ENCODE results near the gene DNAJB12.
"Not testable (repeated sequence)": the region's sequence is repeated elsewhere in the genome, so short reads cannot be mapped to it uniquely, and the experiment has no call there.

DNAJB12 gene

DNA sequence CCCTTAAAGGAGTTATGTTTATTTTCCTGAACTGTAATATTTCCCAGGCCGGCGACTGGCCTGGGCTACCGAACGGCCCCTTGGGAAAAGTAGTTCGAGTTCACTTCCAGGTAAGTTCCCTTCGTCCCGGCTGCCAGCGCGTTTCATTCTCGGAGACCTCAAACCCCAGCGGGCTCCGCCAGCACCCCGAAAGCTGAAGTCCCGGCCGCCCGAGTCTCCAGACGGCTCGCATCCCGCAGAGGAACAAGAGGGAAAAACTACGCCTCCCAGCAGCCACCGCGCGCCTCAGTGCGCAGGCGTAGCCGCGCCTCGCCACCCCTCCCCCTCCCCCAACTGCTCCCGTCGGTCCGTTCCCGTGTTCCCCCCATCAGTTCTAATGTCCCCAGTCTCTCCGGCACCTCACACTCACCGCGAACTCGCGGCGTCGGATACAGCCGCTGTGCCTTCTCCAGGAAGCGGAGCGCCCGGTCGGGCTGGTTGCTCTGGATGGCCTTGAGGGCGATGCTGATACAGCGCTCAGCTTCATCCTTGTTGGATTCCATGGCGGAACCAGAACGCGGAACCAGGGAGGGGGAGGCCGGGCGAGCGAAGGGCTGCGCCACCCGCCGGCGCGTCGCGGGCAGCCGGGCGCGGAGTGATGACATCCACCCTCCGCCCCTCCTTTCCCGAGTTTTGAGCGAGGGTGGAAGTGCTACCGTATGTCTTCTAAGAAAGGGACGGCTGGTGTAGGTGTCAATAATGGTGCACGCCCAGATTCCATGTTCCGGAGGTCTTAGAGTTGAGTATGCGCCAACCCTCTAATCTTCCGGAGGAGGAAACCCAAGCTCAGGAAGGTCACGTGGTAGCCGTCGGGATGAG lies at the start of gene DNAJB12:
Gene DNAJB12, minus strand, starts transcription at position 564 of the 858 bp plus-strand sequence. Its CDS starts 22 bp downstream, at position 542.
- DNase-seq = peak; percentile 91

DNA sequence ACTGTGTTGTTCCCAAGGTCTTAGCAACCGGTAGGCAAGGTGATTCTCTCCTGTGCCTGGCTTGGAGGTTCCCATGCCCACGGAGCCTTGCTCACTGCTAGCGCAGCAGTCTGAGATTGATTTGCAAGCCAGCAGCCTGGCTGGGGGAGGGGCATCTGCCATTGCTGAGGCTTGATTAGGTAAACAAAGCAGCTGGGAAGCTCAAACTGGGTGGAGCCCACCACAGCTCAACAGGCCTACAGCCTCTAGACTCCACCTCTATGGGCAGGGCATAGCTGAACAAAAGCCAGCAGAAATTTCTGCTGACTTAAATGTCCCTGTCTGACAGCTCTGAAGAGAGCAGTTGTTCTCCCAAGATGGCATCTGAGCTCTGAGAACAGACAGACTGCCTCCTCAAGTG lies 40.9 kb upstream of the DNAJB12 start:
- DNase-seq = not testable (repeated sequence)

DNA sequence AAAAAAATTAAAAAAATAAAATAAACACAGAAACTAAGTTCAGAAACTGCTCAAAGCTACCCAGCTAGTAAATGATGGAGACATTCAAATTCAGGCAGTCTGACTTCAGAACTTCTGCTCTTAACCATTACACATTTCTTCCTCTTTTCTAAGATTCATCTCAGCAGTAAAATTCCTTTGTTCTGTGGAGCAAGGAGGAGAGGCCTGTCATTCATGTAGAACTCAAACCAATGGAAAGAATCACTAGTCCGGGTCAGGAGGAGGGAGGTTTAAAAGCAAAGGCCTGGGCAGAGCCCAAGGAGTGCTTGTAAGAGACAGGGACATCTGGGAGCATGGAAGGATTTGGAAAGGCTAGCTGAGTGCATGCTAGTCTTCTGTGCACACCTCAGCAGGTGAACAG lies 37.9 kb upstream of the DNAJB12 start:
- DNase-seq = no peak

DNA sequence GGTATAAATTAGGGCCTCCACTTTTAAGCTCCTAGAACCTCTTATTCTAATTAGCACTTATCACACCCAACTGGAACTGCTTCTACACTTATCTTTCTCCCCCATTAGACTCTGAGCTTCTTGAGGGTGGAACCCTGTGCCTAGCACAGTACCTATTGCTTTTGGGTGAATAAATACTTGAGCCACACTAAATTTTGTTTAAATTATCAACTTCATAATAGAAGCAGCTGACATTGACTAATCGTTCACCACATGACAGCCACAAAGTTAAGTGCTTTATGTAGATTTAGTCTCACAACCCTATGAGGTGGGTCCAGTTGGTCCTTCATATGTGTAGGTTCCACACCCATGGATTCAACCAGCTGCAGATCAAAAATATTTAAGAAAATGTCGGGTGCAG lies 36.0 kb upstream of the DNAJB12 start:
- no peak for DNase-seq

DNA sequence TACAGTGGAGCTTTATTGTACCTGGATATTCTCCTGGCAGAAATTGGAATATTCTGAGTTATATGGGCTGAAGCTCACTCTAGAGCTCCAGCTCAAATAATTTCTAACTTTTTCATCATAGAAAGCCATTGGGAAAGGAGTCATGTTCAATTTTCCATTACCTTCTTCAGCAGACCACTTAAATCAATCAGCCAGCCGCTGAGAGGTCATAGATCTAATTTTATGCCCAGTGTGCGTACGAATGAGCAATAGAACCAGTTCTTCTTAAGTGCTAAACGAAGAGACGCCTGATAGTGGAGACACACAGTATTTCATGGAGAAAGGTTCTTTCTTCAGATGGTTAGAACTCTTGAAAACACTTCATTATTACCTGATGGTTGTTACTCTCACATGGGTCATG lies 35.0 kb upstream of the DNAJB12 start:
- DNase-seq = no peak

DNA sequence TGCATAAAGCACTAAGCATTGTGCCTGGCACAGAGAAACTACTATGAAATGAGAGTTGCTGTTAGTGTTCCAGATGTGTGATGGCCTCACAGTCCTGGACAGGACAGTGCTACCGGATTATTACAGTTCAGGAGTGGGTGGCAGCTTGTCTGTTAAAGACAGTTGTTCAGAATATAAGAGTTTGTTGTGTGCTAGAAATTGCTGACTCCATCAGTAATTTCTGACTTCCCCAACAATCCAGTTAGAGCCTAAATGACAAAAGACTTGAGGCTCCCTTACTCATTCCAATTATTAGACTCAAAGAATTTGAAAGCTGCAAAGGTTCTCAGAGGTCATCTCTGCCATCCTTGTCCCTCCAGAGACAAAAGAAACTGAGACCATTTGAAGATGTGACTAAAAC lies 34.3 kb upstream of the DNAJB12 start:
- no peak for DNase-seq

DNA sequence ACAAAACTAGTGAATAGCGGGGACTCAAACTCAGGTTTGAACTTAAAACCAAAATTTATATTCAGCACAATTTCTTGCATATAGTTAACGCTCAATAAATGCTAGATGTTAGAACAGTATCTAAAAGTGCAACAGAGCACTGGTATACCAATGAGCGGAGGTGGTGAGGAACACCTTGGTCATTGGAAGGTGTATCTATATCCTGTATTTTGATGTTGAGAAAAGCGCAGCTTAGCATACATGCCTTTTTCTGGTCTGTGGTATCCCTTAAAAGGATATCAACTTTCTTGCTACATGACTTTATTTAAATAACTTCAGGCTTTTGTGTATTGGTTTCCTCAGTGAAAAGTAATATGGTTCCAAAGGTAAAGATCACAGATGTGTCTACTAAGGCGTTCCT lies 33.3 kb upstream of the DNAJB12 start:
- no peak for DNase-seq

DNA sequence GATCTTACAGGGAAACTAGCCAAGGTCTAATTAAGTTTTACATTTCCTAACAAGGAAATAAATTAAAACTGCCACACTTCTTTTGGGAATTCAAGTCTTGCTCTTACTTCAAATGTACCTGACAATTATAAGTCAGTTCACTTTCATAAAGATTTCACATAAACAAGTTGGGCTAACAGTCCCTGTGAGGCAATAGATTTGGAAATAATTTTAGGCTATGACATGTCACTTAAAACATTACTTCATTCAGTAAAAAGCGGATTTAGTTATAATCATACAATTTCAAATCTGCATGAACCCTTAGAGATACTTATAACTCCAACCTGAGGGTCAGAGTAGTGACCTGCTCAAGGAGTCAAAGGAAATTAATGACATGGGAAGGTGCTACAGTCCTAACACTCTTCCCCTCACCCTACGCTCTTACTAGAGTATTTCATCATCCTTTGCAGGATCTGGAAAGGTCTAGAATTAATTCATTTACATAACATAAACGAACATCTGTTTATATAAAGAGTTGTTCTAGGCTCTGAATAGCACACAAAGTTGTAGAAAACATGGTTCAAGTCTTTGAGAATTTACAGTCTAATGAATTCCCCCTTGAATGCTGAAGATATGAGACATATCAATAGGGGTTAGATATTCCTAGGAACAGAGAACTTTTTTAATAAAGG lies 32.3 kb upstream of the DNAJB12 start:
- no peak for DNase-seq

DNA sequence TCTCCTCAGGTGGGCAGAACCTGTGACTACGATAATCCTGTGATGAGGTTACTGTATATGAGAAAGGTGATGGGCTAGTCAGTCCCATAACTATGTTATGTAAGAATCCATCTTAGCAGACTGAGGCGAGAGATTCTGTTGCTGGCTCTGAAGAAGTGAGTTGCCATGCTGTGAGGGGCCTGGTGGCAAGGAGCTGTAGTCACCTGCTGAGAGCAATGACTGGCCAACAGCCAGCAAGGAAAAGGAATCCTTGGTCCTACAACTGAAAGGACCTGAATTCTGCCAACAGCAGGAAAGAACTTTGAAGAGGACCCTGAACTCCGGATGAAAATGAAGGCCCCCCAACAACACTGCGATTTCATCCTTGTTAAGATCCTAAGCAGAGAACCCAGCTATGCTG lies 31.0 kb upstream of the DNAJB12 start:
- no peak for DNase-seq

DNA sequence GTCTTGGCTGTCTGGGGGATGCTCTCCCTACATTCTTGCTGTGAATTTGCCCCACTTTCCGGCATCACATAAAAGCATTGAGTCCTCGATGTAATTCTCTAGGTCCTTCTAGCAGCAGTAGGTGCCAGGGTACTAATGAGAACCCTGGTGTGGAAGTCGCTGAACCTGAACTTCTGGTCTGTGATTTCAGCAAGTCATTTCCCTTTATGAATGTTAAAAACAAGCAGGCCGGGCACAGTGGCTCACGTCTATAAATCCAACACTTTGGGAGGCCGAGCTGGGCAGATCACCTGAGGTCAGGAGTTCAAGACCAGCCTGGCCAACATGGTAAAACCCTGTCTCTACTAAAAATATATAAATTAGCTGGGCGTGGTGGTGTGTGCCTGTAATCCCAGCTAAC lies 30.3 kb upstream of the DNAJB12 start:
- not testable (repeated sequence) for DNase-seq

DNA sequence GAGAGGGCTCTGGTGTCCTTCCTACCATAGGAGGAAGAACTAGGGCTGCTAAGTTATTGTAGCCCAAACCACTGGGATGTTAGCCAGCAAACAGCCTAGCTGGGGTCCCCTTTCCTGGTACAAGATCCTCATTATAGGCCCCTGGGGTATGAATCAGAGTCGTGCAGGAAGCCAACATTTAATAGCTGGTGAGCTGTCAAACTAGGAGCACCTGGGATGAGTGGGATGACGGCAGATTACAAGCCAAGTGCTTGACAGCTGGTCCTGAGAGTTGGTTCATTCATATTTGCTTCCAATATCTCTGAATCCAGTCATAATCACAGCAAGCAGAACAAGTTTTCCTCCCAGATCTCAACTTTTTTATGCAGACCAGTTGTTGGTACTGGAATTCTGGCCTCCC lies 25.1 kb upstream of the DNAJB12 start:
- DNase-seq = no peak

DNA sequence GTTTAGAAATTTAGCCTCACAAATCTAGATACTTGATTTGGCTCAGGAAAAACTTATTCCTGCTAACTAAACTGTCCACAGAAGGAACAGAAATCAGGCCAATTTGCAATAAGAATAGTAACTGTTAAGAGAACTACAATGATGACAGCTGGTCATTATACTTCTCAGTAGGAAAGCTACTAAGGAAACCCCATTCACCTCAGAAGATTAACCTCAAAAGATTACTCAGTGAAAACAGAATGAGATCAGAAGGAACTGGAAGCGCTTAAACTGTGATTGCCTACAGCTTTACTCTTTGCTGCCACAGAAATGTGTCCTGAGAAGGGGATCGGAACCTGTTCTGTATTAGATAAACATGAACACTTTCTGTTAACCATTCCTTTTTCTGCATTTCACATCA lies 24.3 kb upstream of the DNAJB12 start:
- no peak for DNase-seq

DNA sequence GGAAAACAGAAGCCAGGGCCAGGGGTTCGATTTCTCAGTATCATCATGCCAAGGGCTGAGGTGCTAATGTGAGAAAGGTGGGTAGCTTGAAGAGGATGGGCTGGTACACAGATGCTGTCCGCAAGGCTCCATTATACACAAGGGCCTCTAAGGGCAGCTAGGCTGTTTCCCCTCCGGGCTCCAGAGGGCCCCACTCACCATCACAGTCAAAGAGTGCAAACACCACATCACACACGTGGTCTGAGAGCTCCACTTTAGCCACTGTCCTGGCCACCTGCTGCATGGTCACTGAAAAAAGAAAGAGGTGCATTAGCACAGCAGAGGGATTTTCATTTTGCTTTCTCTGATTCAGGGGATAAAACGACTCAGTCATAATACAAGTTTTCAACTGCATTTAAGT lies 20.9 kb upstream of the DNAJB12 start:
- no peak for DNase-seq

DNA sequence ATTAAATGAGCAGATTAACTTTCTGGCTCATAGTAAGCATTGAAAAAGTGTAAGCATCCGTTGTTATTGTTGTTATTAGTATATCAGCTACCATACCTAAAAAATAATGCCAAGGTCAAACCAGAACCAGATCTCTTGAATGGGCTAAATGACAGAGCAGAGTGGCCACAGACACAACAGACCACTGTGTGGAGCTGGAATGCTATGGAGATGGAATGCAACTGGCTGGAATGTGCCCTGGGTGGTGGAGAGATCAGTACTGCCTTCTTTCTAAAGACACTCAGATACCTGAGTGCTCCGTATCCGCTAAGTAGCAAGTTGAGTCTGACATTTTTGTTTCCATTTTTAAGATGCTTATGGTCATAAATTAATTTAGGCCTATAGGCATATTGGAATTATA lies 20.5 kb upstream of the DNAJB12 start:
- DNase-seq = no peak

DNA sequence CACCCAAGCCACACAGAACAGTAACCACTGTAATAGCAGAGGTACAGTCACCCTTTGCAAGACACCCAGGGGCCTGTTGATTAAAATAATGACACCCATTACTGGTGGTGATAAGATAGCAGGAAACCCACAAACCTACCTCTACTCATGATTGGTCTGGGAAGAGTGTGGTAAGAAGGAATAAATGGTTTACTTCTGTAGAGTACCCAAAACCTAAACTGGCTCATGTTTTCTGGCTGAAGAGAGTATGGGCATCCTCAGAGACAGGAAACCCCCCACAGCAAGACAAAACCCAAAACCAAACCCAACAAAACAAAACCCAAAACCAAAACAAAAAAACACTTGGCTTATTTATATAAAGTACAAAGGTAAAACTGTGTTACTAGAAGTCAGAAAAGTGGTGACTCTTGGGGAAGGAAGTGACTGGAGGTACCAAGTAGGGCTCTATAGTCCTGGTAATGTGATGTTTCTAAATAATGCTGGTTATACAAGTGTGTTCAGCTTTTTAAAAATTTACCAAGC lies 15.5 kb upstream of the DNAJB12 start:
- DNase-seq = no peak

DNA sequence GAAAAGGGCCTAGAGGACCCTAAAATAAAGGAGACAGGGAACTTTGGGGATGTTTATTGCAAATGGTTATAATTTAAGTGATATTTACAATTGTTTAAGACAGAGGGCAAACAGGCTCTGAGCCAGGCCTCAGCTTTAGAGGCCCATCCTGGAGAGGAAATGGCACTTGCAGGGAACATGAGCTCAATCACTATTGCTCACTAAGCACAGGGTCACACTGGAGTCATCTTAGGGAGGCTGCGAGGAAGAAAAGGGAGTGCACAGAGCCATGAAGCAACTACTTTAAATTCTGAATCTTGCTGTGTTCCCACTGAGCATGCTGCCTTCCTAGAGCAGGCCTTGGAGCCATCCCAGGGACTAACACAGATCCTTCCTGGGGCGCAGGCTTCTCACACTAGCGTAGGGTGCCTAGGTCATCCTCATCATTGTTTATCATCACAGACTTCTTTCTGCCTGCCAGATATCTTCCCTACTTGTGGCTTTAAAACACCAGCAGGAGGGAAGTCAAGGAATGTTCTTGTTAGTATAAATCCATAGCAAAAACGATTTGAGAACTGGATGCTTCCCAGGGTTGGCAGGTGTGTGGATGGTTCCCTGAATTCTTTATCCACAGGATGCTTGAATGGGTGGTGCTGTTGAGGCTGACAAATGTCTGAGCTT lies 12.7 kb upstream of the DNAJB12 start:
- DNase-seq = no peak

DNA sequence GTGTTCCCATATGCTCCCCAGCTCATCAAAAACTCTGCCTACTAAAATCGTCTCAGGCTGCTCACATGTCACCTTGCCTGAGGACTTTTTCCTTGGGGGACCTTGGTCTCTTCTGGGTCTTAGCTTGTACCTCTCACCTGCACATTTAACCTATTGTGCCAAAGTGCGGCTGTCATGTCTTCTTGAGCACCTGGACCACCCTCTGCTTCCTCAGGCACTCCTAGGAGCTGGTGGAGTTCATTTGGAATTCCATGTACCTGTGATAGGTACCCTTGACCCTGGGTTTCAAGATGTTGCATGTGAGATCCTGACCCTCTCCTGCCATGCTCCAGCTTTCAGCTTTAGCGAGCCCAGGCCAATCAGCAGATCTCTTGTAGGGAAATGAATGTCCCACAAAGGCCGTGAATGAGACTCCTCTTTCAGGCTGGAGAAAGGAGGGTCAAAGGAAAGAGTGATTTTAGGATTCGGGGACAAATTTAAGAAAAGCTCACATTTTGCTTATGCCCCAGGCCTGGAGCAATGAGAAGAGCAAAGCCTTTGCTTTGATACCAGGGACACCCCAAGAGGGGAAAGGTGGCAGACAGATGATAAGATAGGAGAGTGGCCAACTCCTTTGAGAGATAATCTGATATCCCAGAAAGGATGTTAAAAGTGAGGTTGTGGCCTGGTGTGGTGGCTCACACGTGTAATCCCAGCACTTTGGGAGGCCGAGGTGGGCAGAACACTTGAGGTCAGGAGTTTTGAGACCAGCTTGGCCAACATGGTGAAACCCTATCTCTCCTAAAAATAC lies 10.6 kb upstream of the DNAJB12 start:
- no peak for DNase-seq

DNA sequence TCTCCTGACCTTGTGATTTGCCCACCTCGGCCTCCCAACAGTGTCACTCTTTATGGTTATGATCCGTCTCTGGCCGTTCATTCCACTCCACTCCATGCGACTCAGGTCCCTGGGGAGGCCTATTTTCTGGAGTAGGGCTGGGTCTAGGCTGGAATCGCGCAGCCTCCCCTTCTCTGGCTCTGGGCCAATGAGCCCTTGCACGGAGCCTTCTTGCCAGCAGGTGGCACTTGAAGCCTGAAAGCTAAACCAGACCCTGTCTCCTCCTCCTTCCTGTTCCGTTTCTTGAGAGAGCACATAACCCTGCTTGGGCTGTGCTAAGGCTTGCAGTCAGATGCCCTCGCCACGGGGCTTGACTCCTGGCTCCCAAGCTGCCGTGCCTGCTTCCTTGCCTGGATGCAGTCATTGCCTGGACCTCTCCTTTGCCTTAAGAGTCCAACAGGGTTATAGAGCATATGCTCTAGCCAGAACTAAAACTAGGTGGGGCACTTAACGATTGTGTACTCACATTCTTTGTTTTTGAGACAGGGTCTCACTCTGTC lies 9.6 kb upstream of the DNAJB12 start:
- peak; percentile 87 for DNase-seq

DNA sequence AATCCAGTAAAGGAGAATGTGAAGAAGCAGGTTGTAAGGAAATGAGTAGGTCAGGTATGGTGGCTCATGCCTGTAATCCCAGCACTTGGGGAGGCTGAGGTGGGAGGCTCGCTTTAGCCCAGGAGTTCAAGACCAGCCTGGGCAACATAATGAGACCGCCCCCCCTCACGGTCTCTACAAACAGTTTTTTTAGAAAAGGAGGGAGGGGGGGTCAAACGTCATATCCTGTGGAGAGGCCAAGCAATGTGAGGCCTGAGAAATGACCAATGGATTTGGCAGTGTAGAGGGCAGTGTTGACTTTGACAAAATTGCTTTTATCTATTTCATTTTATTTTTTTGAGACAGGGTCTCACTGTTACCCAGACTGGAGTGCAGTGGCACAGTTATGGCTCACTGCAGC lies 2.3 kb upstream of the DNAJB12 start:
- DNase-seq = no peak

DNA sequence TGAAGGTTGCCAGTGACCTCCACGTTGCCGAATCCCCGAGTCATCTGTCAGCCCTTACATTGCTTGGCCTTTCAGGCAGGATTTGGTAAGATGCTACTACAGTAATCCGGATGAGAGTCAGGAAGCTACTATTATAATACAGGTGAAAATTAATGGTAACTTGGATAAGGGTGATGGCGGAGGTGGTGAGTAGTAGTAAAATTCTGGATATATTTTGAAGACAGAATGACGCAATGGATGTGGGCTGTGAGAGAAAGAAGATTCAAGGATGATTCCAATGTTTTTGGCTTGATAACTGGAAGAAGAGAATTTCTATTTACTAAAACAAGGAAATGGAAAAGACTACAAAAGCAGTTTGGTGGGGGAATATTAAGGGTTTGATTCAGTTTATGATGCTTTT lies 1.4 kb upstream of the DNAJB12 start:
- DNase-seq = no peak

DNA sequence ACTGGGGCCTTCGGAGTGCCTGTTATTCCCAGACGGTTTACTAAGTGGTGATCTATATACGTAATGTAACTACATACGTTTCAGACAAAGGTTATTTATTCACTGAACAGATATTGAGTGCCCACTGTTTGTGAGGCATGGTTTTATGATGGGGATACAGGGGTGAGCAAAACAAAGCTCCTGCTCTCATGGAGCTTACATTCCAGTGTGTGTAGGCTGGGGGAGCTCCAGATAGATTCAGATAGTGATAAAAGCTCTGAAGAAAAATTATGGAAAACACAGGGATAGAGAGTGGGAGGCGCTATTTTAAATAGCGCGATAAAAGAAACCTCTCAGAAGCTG lies 466 bp upstream of the DNAJB12 start:
- DNase-seq = no peak

DNA sequence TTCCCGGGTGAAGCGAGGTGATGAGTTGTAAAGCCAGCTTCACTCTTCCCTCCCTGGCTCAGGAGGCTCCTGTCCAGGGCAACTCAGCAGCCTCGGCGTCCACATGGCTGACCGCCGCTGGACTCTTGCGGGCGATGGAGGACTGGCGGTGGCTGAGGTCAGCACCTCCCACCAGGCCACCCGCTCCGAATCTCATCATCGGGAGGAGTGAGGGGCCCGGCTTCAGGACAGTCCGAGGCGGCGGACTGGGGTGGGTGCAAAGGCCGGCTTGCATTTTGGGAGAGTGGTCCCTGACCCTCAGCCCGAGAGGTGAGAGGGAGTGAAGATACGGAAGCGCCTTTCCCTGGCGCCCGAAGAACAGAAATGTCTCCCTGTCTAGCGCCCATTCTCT lies 759 bp downstream of the DNAJB12 start:
- no peak for DNase-seq
